ENCODE data around the gene ELOVL4. TPM values are rescaled to one million over a fixed set of nuclear protein-coding genes. Genes with fewer than 3 reads are reported as not detected.
A peak's percentile ranks its signal among the peaks of the same experiment; 100 is the strongest.

The ELOVL4 gene
- total and polyA plus RNA-seq, 2 donors from 2014 or later, result 0.38 to 2.1 TPM

- H3K27ac ChIP-seq (ENCODE audit: low read depth in 2 of 2, low read length in 2 of 2), result no peak overlapping the region
- H3K4me3 ChIP-seq (ENCODE audit: low read length in 3 of 3), result no peak overlapping the region
- H3K4me1 ChIP-seq (ENCODE audit: control insufficient read depth in 2 of 3, insufficient read depth in 2 of 3, low read depth in 1 of 3, low read length in 3 of 3), result peaks cover 0 to 5% (median 0%) of the 10 kb centered on the region in 3 donors
- H3K9me3 ChIP-seq (ENCODE audit: control insufficient read depth in 2 of 3, insufficient read depth in 1 of 3, low read length in 3 of 3), result no peaks in the 10 kb centered on the region
- no peaks in the 10 kb centered on the region for H3K27me3 ChIP-seq (ENCODE audit: control insufficient read depth, insufficient read depth, low read length)
- no peak for DNase-seq
- no peaks in the 10 kb centered on the region for H3K36me3 ChIP-seq (ENCODE audit: control insufficient read depth in 2 of 3, insufficient read depth in 3 of 3, low read length in 3 of 3)
- FAIRE-seq, result no peak
- TF ChIP-seq CTCF (IDR thresholded peaks at IDR 0.05; ENCODE audit: borderline replicate concordance, extremely low read depth, insufficient read depth), result no peak
- intact Hi-C loops (cut with DNase I), result no loop called here
- no peak overlapping the region for H3K9ac ChIP-seq (ENCODE audit: low read length in 3 of 3)
Observed at GRCh38 chr6:79872303-79872702, 75.0 kb downstream of the ELOVL4 start.

- no peak overlapping the region for H3K27ac ChIP-seq (ENCODE audit: low read depth in 2 of 2, low read length in 2 of 2)
- intact Hi-C loops (cut with DNase I), result no loop called here
- no peaks in the 10 kb centered on the region for H3K27me3 ChIP-seq (ENCODE audit: control insufficient read depth, insufficient read depth, low read length)
- no peaks in the 10 kb centered on the region for H3K36me3 ChIP-seq (ENCODE audit: control insufficient read depth in 2 of 3, insufficient read depth in 3 of 3, low read length in 3 of 3)
- no peak overlapping the region for H3K9ac ChIP-seq (ENCODE audit: low read length in 3 of 3)
- TF ChIP-seq CTCF (IDR thresholded peaks at IDR 0.05; ENCODE audit: borderline replicate concordance, extremely low read depth, insufficient read depth), result peak; percentile 85
- no peak for FAIRE-seq
- H3K4me3 ChIP-seq (ENCODE audit: low read length in 3 of 3), result peak overlapping the region in 2 of 3 donors; percentile 21 to 26
- H3K4me1 ChIP-seq (ENCODE audit: control insufficient read depth in 2 of 3, insufficient read depth in 2 of 3, low read depth in 1 of 3, low read length in 3 of 3), result peaks cover 0 to 5% (median 0%) of the 10 kb centered on the region in 3 donors
- H3K9me3 ChIP-seq (ENCODE audit: control insufficient read depth in 2 of 3, insufficient read depth in 1 of 3, low read length in 3 of 3), result no peaks in the 10 kb centered on the region
- peak; percentile 71 to 92 (median 80) for DNase-seq
Observed at GRCh38 chr6:79869600-79870084, 77.7 kb downstream of the ELOVL4 start.

- no peaks in the 10 kb centered on the region for H3K36me3 ChIP-seq (ENCODE audit: control insufficient read depth in 2 of 3, insufficient read depth in 3 of 3, low read length in 3 of 3)
- H3K4me3 ChIP-seq (ENCODE audit: low read length in 3 of 3), result no peak overlapping the region
- H3K9ac ChIP-seq (ENCODE audit: low read length in 3 of 3), result no peak overlapping the region
- intact Hi-C loops (cut with DNase I), result no loop called here
- no peaks in the 10 kb centered on the region for H3K9me3 ChIP-seq (ENCODE audit: control insufficient read depth in 2 of 3, insufficient read depth in 1 of 3, low read length in 3 of 3)
- FAIRE-seq (no peak), DNase-seq (no peak)
- H3K27ac ChIP-seq (ENCODE audit: low read depth in 2 of 2, low read length in 2 of 2), result no peak overlapping the region
- no peaks in the 10 kb centered on the region for H3K27me3 ChIP-seq (ENCODE audit: control insufficient read depth, insufficient read depth, low read length)
- no peak for TF ChIP-seq CTCF (IDR thresholded peaks at IDR 0.05; ENCODE audit: borderline replicate concordance, extremely low read depth, insufficient read depth)
- peaks cover 0 to 5% (median 0%) of the 10 kb centered on the region in 3 donors for H3K4me1 ChIP-seq (ENCODE audit: control insufficient read depth in 2 of 3, insufficient read depth in 2 of 3, low read depth in 1 of 3, low read length in 3 of 3)
Observed at GRCh38 chr6:79869184-79869583, 78.2 kb downstream of the ELOVL4 start.

All from kidney (tissue), 14 donors.